CD4-positive, alpha-beta T cell treated with Interleukin-15 for 4 hours (primary cell): ENCODE measurements around the gene TGDS.

Experiments
- DNase-seq: peaks from one replicate; pipeline ENCODE4 v3.0.0-alpha.2; 2020; ENCODE audit warnings: low spot score

Gene TGDS

DNA sequence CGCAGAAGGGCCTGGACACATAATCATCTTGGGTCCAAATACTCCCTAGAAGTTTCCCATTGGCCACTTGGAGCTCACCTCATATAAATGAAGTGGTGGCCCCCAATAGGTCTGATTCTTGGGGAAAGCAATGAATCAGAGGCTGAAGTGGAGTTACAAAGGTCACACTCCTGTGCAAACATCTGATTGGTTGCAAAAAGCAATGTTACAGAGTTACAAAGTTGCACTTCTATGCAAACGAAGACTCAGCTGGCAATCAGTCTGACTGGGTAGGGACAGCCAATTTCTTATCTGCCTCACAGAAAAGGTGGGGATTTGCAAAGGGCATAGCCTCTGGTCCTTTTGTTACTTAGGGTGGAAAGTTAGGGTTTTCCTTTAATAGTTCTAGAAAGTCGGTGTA is 3.9 kb upstream of the TGDS start:
- DNase-seq = no peak

DNA sequence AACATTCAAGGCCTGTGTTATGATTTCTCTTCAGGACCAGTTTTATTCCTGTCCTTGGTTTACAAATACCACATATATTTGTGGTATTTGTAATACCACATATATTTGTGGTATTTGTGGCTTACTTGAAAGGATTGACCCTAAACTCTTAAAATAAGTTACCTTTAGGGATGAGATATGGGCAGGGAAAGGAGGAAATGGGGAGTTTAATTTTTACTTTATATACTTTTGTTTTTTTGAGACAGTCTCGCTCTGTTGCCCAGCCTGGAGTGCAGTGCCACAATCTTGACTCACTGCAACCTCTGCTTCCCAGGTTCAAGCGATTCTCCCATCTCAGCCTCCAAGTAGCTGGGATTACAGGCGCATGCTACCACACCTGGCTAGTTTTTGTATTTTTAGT is 2.3 kb upstream of the TGDS start:
- no peak for DNase-seq

- DNase-seq = no peak
These were observed 621 bp upstream of the TGDS start for GRCh38 chr13:94596575-94596971.

GRCh38 chr13:94595001-94595949 is 677 bp downstream of the TGDS start:
- DNase-seq = peak; percentile 13

- DNase-seq = no peak
These were observed 5.2 kb downstream of the TGDS start for GRCh38 chr13:94590744-94591143.

DNA sequence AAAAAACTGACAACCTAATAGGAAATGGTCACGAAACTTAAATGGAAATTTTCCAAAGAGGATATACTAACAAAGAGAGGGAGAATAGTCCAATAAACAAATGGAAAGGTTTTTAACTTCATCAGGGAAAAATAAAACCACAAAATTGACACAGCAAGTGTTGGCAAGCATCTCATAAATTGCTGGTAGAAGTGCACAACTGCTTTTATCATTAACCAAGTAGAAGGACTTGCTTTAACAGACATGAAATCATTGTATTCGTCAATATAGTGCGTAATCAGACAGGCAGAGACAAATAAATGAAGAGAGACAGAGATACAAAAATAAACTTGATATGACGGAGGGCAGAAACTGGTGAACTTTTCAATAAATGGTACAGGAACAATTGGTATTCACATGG is 7.4 kb downstream of the TGDS start:
- DNase-seq = no peak

DNA sequence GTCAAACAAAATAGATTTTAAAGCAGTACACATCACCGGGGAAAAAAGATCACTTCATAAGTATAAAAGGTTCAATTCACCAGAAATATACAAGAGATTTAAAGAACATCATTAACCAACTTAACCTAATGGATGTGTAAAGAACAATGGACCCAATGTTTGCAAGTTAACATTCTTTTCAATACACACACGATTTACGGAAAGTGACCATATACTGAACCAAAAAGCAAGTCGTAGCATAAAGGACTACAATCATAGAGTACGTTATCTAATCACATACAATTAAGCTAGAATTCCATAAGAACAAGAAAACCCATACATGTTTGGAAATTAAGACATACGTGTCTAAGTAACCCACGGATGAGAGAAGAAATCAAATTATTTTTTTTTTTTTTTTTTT is 9.6 kb downstream of the TGDS start:
- no peak for DNase-seq

- no peak for DNase-seq
These were observed 10.3 kb downstream of the TGDS start for GRCh38 chr13:94585543-94586101.

DNA sequence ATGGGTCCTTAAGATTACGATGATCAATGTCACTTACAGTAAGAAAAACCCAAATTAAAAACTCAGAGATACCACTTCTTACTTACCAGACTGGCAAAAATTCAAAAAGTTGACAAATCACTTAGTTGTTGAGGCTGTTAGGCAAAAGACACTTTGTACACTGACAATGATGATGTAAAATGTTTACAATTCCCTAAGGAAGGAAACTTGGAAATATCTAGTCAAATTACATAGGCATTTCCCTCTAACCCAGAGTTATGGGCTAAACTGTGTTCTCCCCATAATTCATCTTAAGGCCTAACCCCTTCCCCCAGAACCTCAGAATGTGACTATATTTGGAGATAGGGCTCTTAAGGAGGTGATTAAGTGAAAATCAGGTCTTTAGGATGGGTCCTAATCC is 12.0 kb downstream of the TGDS start:
- DNase-seq = no peak

- no peak for DNase-seq
These were observed 16.9 kb downstream of the TGDS start for GRCh38 chr13:94579063-94579462.

GRCh38 chr13:94569615-94570014 is 26.3 kb downstream of the TGDS start:
- no peak for DNase-seq

GRCh38 chr13:94568443-94568842 is 27.5 kb downstream of the TGDS start:
- no peak for DNase-seq

DNA sequence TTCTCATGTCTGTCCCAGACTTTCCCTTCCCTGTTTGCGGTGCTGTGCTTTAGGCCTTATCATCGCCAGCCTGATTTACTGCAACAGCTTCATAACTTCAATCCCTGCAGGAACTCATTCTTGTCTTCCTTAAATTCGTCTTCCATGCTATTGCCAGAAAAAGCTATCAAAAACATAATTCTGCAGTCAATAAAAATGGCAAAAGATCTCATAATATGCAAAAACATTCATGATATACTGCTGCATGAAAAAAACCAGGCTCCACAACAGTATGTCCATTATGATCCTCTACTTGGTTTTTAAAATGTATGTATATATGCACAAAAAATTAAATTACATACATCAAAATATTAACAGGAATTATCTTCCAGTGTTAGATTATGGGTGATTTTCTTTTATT is 28.4 kb downstream of the TGDS start:
- DNase-seq = no peak

- no peak for DNase-seq
These were observed 34.8 kb downstream of the TGDS start for GRCh38 chr13:94561126-94561525.

DNA sequence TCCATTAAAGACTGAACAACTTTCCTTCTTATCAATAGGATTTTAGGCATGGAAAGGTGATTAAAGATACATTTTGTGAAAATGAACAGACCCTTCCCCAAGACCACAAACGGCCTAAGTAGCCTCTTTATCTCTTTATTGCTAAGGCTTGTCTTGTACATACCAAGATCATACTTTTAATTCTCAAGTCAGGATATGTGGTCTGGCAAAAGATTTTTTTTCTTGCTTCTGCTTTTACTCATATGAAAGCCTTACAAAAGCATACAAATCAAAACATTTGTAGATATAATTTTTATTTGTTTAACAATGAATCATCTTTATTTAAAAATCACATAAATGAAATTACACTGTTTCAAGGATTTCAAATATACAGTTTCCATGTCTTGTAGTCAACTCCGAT is 35.8 kb downstream of the TGDS start:
- DNase-seq = no peak

- no peak for DNase-seq
These were observed 36.6 kb downstream of the TGDS start for GRCh38 chr13:94559222-94559795.

- DNase-seq = peak; percentile 13
These were observed 37.2 kb downstream of the TGDS start for GRCh38 chr13:94558716-94559115.

DNA sequence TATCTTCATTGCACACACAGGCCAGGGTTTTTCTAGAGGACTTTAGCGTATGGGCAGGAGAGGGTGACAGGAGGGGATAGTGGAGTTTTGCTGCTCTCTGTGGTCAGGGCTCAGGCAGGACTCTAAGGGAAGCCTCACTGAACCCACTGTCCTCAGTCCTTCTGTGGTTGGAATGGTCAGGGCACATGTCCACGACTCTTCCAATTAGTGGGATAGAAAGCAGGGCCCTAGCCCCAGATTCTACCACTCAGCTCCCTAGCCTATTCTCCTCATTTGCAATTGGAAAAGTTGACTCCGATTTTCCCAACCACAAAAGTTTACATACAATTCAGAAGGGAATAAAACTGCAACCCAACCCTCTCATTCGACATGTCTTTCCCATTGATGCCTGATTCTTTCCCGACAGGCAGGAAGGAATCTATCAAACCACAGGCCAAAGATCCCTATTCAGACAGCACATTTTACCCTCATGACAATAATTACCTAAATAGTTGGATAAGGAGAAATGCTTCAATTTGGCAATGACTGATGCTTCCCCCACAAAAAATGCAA is 38.2 kb downstream of the TGDS start:
- no peak for DNase-seq

DNA sequence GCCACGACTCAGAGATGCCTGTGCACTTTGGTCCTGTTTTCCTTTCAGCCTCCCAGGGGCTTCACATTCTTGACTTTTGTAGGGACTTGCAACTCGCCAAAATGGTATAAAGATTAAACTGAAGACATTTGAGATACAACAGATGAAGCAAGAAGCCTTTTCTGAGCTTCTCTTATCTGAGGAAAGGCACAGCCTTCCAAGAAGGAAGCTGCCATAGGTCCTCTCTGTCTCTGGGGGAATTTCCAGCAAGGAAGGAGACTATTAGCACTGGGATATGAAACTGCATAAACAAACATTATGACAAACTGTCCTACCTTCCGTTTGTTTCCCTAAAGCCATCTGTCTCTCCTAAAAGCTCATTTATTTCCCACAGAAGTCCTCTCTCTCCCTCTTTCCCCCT is 39.3 kb downstream of the TGDS start:
- no peak for DNase-seq

DNA sequence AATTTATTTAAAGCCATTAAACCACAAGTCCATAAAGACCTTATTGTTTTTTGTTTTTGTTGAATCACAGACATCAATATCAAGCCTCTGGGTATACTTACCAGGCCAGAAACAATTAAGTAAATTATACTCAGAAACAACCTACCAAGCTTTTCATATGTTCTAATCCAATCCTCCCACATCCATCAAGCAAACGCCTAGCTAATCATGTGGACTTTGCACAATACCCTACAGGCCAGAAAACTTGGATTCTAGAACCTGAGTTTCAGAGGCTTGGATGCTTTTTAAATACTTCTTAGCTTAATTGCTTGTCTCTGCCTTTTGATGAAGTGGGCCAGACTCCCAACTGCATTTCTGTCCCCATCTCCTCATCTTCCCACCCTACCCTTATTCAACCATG is 39.9 kb downstream of the TGDS start:
- no peak for DNase-seq

- no peak for DNase-seq
These were observed 42.2 kb downstream of the TGDS start for GRCh38 chr13:94553766-94554165.

DNA sequence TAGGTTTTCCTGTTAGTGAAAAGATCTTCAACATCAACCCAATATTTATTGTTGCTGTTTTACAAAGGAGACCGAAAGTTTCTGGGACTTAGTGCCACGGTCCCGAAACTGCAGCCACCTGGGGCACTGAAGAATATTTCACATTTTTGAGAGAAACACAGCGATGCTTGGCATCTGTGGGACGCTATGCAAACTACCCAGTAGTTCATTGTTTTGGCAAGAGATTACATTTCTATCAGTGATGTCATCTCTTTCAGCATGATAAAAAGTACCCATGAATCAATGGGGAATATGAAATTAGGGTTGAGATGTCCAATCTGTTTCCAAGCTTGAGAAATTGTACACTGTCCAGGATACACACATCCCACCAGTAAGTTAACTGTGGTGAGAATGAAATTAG is 43.9 kb downstream of the TGDS start:
- no peak for DNase-seq

- no peak for DNase-seq
These were observed 45.8 kb downstream of the TGDS start for GRCh38 chr13:94550062-94550738.
